ENCODE measurements around the gene RABGAP1L.
"Not testable (repeated sequence)": the region's sequence is repeated elsewhere in the genome, so short reads cannot be mapped to it uniquely, and the experiment has no call there.

Gene RABGAP1L

DNA sequence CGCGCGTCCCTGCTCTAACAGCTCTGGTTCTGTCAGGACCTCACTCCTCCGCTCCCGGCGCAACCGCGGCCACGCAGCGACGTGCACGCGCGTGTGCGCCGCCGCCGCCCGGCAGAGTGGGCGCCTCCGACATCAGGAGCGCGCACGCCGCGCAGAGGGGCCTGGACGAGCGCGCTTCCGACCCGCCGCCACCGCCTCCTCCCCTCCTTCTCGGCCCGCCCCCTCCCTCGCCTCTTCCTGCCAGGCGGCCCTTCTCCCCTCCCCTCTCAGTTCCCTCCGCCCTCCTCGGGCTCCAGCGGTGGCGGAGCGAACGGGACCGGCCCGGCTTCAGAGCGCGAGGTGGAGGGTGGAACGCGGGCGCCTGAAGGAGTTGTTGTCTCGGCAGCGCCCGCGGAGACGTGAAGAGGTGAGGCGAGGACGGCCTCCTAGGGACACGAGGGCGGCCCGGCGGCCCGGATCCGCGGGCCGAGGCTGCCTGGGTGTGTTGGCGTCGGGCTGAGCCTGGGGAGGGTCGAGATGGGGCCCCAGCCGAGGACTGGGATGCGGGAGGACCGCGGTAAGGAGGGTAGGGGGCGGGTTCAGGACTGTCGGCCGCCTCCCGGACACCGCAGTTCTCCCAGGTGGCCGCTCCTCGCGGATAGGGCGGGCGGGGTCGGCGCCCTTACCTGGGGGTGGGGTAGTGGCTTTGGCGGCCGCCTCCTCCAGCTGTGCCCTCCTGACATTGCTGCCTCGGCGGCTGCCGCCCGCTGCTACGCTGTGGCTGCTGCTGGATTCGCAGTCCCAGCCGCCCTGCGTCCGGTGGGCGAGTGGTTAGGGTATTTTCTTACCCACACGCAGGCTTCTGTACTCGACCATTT is at the start of gene RABGAP1L:
Gene RABGAP1L, plus strand, starts transcription at position 269 of the 857 bp plus-strand sequence.
- peak; percentile 92 for DNase-seq (ENCODE audit: low read depth)

DNA sequence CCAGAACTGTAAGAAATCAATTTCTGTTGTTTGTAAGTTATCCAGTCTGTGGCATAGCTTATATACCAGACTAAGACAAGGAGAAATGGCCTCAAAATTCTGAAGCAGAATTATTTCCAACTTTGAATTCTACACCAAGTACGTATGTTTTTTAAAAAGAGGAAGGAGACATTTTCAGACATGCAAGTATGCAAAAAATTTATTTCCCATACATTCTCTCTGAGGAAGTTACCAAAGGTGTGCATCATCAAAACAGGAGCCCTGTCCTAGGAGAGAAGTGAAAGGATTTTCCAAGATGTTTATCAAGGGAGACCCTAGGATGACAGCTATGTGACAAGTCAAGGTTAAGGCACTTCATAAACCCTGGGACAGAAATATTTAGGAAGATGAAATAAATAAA is 49.3 kb upstream of the RABGAP1L start:
- no peak for DNase-seq (ENCODE audit: low read depth)

DNA sequence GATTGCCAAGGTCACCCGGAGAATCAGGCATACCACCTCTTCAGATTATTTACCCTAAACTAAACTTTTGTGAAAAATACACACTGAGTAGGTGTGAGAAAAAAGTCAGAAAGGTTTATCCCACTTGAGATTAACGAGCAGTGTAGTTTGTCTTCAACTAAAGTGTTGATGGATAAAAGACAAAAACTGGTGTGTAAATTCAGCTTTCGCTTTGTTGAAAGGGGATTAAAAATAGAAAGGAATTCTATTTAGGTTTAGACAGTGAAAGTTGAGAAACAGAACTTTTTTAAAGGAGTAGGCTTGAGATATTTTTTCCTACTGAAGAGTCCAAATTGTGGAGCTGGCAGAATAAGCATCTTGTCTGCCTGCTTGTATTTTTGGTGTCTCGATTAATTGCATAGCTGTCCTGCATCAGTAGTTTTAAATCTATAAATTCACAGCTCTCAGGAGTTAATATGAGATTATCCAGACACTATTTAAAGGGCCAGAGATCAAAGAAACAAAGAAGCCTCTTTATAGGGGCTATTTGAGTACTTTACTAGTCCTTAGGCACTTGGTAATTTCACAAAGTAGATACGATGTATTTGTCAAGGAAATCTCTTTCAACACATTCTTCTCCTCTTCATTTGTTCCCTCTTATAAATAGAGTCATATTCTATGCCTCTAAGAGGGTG is 46.7 kb upstream of the RABGAP1L start:
- no peak for DNase-seq (ENCODE audit: low read depth)

DNA sequence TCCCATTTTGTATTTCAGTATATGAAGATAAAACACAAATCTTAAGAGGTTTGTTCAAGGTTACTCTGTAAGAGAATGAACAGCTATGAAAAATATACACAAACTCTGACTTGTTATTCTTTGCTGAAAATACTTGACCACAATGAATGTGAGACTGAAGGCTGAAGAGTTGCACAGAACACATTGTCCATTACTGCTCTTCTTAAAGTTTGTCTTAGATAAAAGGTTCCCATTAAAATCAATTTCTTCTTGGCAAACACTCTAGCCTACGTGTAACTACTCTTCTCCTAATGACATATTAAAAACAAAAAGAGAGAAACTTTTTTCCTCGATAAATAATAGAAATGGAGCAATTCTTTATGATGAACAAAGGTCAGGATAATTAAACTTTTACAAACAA is 45.2 kb upstream of the RABGAP1L start:
- peak; percentile 6 for DNase-seq (ENCODE audit: low read depth)

DNA sequence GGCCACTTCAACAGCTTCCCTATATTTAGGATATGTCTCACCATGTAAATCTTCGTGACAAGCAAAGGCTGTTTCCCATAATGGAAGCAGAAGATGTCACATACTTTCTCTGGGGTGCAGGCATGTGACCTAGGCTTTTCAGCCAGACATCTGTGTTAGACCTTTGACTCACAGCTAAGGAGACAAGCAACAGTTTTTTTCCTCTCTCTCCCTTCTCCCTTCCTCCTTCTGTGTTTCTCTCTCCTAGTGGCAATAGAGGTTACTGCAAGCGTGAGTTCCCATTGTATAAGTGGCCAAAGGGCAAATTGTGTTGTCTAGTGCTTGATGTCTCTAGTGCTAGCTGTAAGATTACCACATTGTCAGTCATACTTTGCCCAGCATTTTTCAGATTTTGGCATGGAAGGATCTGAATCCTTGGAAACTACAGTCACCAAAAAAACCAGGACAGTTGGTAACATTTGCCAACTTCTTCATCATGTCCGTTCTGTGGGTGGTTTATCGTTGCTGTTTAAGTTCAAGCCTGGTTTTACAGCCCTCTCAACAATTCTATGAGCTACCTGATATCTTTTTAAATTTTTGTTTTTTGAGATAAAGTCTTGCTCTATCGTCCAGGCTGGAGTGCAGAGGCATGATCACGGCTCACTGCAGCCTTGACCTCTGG is 44.4 kb upstream of the RABGAP1L start:
- DNase-seq (ENCODE audit: low read depth), result peak; percentile 72

DNA sequence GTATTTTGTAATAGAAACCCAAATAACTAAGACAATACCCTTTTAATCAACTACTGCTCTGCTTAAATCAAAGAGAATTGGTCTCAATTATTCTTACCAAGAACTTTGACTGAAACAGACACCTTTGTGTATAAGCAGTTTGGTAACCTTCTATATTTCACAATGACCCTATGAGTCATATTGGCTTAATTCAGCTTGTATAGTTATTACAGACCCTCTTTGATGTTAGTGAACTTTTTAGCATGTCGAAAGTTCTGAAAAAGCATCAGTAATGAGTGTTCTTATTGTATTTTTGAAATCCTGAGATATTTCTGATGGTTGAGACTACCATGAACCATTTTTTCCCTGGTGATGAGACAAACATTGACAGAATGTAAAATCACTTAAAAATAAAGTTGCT is 43.3 kb upstream of the RABGAP1L start:
- peak; percentile 79 for DNase-seq (ENCODE audit: low read depth)

DNA sequence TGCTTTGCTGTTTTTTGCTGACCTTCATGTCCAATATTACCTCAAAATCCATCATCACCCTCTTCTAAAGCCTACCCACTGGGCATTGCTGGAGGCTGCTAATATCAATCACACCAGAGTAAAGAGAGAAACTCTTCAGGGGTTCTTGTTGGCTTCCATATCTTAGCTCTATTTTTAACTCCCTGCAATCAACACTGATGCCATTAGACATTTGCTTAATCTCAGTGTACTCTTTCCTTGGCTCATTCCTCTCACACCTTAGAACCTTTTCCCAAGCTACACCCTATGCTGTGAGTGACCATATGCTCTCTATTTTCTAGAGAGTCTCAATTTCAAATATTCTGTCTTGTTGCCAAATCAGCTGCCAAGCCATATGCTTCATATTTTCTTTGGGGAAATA is 40.6 kb upstream of the RABGAP1L start:
- no peak for DNase-seq (ENCODE audit: low read depth)

DNA sequence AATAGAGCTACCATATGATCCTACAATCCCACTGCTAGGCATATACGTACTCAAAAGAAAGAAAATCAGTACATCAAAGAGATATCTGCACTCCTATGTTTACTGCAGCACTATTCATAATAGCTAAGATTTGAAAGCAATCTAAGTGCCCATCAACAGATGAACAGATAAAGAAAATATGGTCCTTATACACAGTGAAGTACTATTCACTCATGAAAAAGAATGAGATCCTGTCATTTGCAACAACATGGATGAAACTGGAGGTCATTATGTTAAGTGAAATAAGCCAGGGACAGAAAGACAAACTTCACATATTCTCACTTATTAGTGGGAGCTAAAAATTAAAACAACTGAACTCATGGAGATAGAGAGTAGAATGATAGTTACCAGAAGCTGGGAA is 37.0 kb upstream of the RABGAP1L start:
- DNase-seq (ENCODE audit: low read depth), result not testable (repeated sequence)

DNA sequence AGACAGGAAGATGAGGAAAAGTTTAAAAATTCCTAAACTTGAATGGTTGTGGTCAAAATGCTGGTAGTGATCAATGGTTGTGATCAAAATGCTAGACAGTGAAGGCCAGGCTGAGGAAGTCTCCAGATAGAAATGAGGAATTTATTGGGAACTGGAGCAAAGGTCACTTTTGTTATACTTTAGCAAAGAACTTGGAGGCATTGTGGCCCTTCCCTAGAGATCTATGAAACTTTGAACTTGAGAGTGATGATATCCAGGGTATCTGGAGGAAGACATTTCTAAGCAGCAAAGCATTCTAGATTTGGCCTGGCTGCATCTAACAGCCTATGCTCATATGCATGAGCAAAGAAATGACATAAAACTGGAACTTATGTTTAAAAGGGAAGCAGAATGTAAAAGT is 35.5 kb upstream of the RABGAP1L start:
- no peak for DNase-seq (ENCODE audit: low read depth)

DNA sequence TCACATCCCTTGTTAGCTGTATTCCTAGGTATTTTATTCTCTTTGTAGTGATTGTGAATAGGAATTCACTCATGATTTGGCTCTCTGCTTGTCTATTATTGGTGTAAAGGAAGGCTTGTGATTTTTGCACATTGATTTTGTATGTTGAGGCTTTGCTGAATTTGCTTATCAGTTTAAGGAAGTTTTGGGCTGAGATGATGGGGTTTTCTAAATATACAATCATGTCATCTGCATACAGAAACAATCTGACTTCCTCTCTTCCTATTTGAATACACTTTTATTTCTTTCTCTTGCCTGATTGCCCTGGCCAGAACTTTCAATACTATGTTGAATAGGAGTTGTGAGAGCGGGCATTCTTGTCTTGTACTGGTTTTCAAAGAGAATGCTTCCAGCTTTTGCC is 32.1 kb upstream of the RABGAP1L start:
- DNase-seq (ENCODE audit: low read depth), result not testable (repeated sequence)

DNA sequence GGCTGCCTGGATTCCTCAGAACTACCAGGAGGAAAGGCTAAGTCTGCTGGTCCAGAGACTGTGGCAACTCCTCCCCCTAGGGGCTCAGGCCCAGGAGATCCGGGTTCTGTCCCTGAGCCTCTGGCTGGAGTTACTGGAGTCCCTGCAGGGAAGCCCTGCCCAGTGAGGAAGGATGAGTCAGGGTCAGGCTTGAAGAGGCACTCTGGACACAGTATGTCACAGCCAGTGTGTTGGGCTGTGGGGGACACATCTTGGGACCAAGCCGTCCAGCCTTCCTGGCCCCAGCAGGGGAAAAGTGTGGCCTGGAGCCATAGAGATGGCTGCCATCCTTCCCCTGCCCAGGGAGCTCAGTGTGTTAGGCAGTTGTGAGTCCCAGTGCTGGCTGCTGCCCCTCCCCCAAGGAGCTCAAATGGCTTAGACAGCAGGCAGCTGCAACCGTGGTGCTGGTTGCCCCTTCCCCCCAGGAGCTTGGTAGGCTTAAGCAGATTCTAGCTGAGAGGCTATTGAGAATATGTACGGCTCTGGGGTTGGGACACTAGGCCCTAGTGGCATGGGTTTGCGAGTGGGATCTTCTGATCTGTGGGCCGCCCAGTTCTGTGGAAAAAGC is 28.2 kb upstream of the RABGAP1L start:
- no peak for DNase-seq (ENCODE audit: low read depth)

DNA sequence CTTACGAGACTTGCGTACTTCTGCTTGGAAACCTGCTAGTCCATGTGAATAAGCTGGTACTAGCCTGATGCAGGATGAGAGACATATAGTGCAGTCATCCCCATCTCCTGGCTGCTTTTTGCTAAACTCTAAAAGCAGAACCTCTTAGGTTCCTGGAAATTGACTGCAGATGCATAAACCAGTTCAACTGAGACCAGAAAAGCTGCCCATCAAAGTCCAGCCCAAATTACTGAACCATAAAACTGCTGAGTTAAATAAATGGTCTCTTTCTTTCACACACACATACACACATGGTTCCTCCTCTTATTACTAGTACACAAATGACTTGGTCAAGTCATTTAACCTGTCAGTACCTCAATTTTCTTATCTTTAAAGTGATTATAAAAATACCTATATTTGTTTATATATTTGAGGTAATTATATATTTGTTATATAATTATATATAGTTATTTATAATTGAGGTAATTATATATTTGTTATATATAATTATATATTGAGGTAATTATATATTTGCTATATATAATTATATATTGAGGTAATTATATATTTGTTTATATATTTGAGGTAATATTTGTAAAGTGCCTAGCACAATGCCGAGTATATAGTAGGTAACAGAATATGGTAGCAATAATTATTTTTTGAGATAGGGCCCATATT is 25.2 kb upstream of the RABGAP1L start:
- no peak for DNase-seq (ENCODE audit: low read depth)

DNA sequence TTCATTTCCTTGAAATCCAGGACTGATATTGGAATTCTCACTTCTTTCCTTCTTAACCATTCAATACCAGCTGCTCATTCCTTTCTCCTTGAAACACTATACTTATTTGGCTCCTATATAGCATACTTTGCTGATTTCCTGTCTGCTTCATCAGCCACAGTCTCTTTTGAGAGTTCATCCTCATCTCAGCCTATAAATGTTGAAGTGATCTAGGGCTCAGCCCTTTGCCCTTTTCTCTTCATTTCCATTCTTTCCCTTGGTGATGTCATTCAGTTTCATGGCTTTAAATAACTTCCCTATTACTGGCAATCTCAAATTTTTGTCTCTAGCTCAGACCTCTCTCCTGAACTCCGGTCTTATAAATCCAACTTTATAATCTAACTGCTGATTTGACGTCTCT is 24.1 kb upstream of the RABGAP1L start:
- no peak for DNase-seq (ENCODE audit: low read depth)

DNA sequence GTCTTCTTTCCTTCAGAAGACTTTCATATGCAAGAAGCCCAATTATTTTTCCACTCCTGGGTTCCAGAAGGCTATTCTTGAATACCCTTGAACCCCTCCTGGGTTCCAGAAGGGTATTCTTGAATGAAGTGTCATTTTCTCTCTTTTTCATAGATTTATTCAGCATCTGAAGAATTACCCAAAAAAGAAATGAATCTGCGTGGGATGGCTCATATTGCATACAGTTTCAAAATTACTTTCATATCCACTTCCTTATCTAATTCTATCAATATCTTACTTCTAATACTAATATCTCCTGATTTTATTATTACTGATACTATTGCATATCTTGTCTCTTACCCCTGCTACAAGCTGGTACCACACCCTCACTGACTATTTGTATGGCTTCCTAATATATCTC is 22.6 kb upstream of the RABGAP1L start:
- no peak for DNase-seq (ENCODE audit: low read depth)

DNA sequence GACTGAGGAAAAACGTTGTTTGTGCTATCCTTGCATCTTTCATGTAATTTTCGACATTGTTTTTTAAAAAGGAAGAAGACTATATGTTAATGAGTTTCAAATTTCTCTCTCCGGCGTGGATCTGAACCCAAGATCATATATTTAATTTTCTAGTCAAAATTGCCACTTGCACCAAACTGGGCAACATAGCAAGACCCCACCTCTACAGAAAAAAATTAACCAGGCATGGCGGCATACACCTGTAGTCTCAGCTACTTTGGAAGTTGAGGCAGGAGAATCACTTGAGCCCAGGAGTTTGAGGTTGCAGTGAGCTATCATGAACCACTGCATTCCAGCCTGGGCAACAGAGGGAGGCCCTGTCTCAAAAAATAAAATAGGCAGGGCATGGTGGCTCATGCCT is 16.5 kb upstream of the RABGAP1L start:
- DNase-seq (ENCODE audit: low read depth), result no peak

DNA sequence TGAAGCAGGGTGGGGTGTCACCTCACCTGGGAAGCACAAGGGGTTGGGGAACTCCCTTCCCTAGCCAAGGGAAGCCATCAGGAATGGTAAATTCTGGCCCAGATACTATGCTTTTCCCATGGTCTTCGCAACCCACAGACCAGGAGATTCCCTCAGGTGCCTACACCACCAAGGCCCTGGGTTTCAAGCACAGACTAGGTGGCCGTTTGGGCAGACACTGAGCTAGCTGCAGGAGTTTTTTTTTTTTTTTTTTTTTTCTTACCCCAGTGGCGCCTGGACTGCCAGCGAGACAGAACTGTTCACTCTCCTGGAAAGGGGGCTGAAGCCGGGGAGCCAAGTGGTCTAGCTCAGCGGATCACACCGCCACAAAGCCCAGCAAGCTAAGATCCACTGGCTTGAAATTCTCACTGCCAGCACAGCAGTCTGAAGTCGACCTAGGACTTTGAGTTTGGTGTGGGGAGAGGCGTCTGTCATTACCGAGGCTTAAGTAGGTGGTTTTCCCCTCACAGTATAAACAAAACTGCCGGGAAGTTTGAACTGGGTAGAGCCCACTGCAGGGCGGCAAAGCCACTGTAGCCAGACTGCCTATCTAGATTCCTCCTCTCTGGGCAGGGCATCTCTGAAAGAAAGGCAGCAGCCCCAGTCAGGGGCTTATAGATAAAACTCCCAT is 15.5 kb upstream of the RABGAP1L start:
- DNase-seq (ENCODE audit: low read depth), result not testable (repeated sequence)

DNA sequence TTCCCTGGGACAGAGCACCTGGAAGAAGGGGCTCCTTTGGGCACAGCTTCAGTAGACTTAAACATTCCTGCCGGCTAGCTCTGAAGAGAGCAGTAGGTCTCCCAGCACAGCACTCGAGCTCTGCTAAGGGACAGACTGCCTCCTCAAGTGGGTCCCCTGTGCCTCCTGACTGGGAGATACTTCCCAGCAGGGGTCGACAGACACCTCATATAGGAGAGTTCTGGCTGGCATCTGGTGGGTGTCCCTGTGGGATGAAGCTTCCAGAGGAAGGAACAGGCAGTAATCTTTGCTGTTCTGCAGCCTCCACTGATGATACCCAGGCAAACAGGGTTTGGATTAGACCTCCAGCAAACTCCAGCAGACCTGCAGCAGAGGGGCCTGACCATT is 14.9 kb upstream of the RABGAP1L start:
- not testable (repeated sequence) for DNase-seq (ENCODE audit: low read depth)

DNA sequence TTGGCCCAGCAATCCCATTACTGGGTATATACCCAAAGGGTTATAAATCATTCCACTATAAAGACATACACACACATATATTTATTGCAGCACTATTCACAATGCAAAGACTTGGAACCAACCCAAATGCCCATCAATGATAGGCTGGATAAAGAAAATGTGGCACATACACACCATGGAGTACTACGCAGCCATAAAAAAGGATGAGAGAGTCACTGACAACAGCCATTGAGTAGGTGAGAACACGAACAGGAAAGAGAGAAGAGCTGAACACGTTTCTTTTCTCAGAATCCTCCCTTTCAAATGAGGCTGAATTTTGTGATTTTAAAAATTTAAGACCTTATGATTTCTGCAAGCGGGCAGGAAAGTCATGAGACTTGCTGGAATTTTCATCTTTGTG is 10.1 kb upstream of the RABGAP1L start:
- no peak for DNase-seq (ENCODE audit: low read depth)

DNA sequence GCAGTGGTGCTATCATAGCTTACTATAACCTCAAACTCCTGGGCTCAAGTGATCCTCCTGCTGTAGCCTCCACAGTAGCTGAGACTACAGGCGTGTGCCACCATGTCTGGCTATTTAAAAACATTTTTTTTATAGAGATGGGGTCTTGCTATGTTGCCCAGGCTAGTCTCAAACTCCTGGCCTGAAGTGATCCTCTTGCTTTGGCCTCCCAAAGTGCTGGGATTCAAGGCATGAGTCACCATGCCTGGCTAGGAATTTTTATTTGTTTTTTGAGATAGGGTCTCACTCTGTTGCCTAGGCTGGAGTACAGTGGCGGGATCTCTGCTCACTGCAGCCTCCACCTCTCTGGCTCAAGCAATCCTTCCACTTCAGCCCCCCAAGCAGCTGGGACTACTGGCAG is 8.8 kb upstream of the RABGAP1L start:
- no peak for DNase-seq (ENCODE audit: low read depth)

DNA sequence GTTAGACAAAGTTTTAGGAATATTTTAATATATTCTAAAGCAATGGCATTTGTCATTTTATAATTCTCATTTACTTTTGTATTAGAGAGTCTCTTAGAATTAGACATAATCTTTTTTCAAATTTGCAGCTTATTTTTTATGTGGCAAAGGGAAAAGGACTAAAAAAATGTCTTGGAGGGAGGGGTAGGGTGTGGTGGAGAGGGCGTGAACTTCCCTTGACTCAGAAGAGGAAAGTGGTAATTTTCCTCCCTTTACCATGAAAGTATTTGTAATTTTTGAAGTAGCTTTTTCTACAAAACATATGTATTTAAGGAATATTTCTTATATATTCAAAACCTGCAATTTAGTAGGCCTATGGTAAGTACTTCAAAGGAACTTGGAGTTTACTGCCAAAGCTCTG is 6.9 kb upstream of the RABGAP1L start:
- DNase-seq (ENCODE audit: low read depth), result no peak

DNA sequence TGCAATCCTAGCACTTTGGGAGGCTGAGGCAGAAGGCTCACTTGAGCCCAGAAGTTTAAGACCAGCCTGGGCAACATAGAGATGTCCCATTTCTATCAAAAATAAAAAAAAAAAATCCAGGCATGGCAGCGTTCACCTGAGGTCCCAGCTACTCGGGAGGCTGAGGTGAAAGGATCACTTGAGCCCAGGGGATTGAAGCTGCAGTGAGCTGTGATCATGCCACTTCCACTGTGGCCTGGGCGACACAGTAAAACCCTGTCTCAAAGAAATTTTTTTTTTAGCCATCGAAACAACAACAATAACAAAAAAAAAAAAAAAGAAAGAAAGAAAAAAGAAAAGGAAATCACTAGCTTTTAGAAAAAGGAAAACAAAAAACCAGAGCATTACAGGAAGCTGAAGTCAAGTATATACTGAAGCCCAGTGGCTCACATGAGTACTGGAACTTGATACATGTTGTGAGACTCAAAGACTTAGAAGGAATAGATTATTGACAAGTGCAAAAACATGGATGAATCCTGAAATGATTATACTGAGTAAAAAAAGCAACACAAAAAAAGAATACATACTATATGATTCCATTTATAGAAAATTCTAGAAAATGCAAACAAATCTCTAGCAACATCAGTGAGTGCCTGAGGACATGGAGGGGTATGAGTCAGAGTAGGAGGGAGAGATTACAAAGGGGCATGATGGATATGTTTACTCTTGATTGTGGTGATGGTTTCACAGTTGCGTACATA is 6.1 kb upstream of the RABGAP1L start:
- DNase-seq (ENCODE audit: low read depth), result peak; percentile 76

All from amniotic epithelial cell (primary cell).